Measurements from ENCODE around the gene TNFRSF13B. TPM values are rescaled to one million over a fixed set of nuclear protein-coding genes. Genes with fewer than 3 reads are reported as not detected.
"Not testable (repeated sequence)": the region's sequence is repeated elsewhere in the genome, so short reads cannot be mapped to it uniquely, and the experiment has no call there.

TNFRSF13B gene
- total RNA-seq, 4 donors from 2014 or later: 0.66 TPM; not detected in 3

- intact Hi-C loops (cut with DNase I): loop anchor here (10.0 kb wide), 2 partner anchors 150 to 310 kb away; no protein-coding TSS in a partner anchor
- Histone ChIP-seq H3K27ac (replicated peaks in 1 of 4) (no peak overlapping the region), H3K27me3 (no peaks in the 10 kb centered on the region), H3K4me3 (no peak overlapping the region), H3K9me3 (no peaks in the 10 kb centered on the region), H3K36me3 (no peaks in the 10 kb centered on the region), H3K4me1 (peaks cover 0 to 10% (median 9%) of the 10 kb centered on the region in 4 donors)
- TF ChIP-seq POLR2AphosphoS5 (IDR thresholded peaks at IDR 0.05) (no peak), EP300 (IDR thresholded peaks at IDR 0.05) (no peak), POLR2A (IDR thresholded peaks at IDR 0.05; ENCODE audit: low read depth) (no peak), CTCF (IDR thresholded peaks at IDR 0.05) (no peak)
- no peak for DNase-seq (ENCODE audit: extremely low spot score)
- whole genome bisulfite sequencing: 85% methylated on average over 19 of the region's 19 CpGs
Measured at GRCh38 chr17:17004251-17004996, 32.5 kb upstream of the TNFRSF13B start.

- not testable (repeated sequence) for H3K36me3 ChIP-seq; H3K27ac ChIP-seq (replicated peaks in 1 of 4); H3K9me3 ChIP-seq; DNase-seq (ENCODE audit: extremely low spot score); H3K27me3 ChIP-seq; H3K4me3 ChIP-seq; H3K4me1 ChIP-seq
- 87% methylated on average over 8 of the region's 20 CpGs for WGBS
- intact Hi-C loops (cut with DNase I): loop anchor here (10.0 kb wide), 2 partner anchors 152 to 312 kb away; no protein-coding TSS in a partner anchor
Measured at GRCh38 chr17:17002731-17003715, 31.1 kb upstream of the TNFRSF13B start.

- no peaks in the 10 kb centered on the region for H3K27me3 ChIP-seq
- H3K27ac ChIP-seq (replicated peaks in 1 of 4): no peak overlapping the region
- no peak for DNase-seq (ENCODE audit: extremely low spot score)
- H3K4me1 ChIP-seq: peaks cover 0 to 10% (median 9%) of the 10 kb centered on the region in 4 donors
- 55% methylated on average over 7 of the region's 22 CpGs for WGBS
- no peaks in the 10 kb centered on the region for H3K9me3 ChIP-seq
- no peaks in the 10 kb centered on the region for H3K36me3 ChIP-seq
- TF ChIP-seq EP300 (IDR thresholded peaks at IDR 0.05) (no peak), CTCF (IDR thresholded peaks at IDR 0.05) (peak; percentile 90 to 98 (median 95)), POLR2AphosphoS5 (IDR thresholded peaks at IDR 0.05) (peak in 1 of 2 donors; percentile 29), POLR2A (IDR thresholded peaks at IDR 0.05; ENCODE audit: low read depth) (no peak)
- intact Hi-C loops (cut with DNase I): loop anchor here (2.0 to 10.0 kb wide), 3 partner anchors 153 to 313 kb away; partner anchors contain the start of gene FLCN
- peak overlapping the region in 2 of 4 donors; percentile 19 to 28 for H3K4me3 ChIP-seq
Measured at GRCh38 chr17:17001874-17002520, 30.1 kb upstream of the TNFRSF13B start.

GRCh38 chr17:17001076-17001777, 29.3 kb upstream of the TNFRSF13B start:
- Histone ChIP-seq H3K4me3 (no peak overlapping the region), H3K4me1 (peaks cover 0 to 10% (median 9%) of the 10 kb centered on the region in 4 donors), H3K27ac (replicated peaks in 1 of 4) (no peak overlapping the region), H3K9me3 (no peaks in the 10 kb centered on the region), H3K27me3 (no peaks in the 10 kb centered on the region), H3K36me3 (no peaks in the 10 kb centered on the region)
- TF ChIP-seq POLR2AphosphoS5 (IDR thresholded peaks at IDR 0.05) (no peak), POLR2A (IDR thresholded peaks at IDR 0.05; ENCODE audit: low read depth) (no peak), CTCF (IDR thresholded peaks at IDR 0.05) (no peak), EP300 (IDR thresholded peaks at IDR 0.05) (no peak)
- intact Hi-C loops (cut with DNase I): loop anchor here (2.0 to 10.0 kb wide), 3 partner anchors 154 to 314 kb away; partner anchors contain the start of gene FLCN
- DNase-seq (ENCODE audit: extremely low spot score): no peak
- WGBS: 83% methylated on average over 6 of the region's 9 CpGs

Data from esophagus muscularis mucosa (tissue), 4 donors.